Lung (tissue), 12 donors: ENCODE results near the gene TIMM10. TPM values are rescaled to one million over a fixed set of nuclear protein-coding genes. Genes with fewer than 3 reads are reported as not detected.

Experiments
- ATAC-seq: fragments of 200-7000 bp; cut with Tn5 transposase; one replicate; pipeline ENCODE4 v1.9.1; 2020; ENCODE audit warnings: moderate number of reproducible peaks; ENCODE audit not compliant: insufficient read depth, low FRiP score
- DNase-seq, 3 donors: peaks; one replicate each; pipeline ENCODE4 v3.0.0-alpha.2; 2013 to 2017
- H3K27ac ChIP-seq, 2 donors: one replicate each; pipeline ENCODE4 v1.5.1; 2013; ENCODE audit warnings: mild to moderate bottlenecking in 2 of 2, moderate library complexity in 2 of 2, control low read depth in 1 of 2, inconsistent platforms in 1 of 2, low read depth in 1 of 2, low read length in 1 of 2
- H3K27me3 ChIP-seq, 3 donors: one replicate each; pipeline ENCODE4 v1.5.1; 2013; ENCODE audit warnings: low read length in 2 of 3; ENCODE audit not compliant: control insufficient read depth in 3 of 3, insufficient read depth in 3 of 3
- H3K36me3 ChIP-seq, 4 donors: one replicate each; pipeline ENCODE4 v1.5.1; 2013; ENCODE audit warnings: low read length in 4 of 4, mild to moderate bottlenecking in 1 of 4, moderate library complexity in 1 of 4; ENCODE audit not compliant: control insufficient read depth in 4 of 4, insufficient read depth in 4 of 4
- H3K4me1 ChIP-seq, 5 donors: one replicate each; pipeline ENCODE4 v1.5.1; 2013; ENCODE audit warnings: low read length in 5 of 5, mild to moderate bottlenecking in 2 of 5, moderate library complexity in 1 of 5; ENCODE audit not compliant: control insufficient read depth in 5 of 5, insufficient read depth in 5 of 5
- H3K4me3 ChIP-seq: one replicate; pipeline ENCODE4 v1.5.1; 2013; ENCODE audit warnings: mild to moderate bottlenecking, control low read depth, moderate library complexity
- H3K9ac ChIP-seq, 2 donors: one replicate each; pipeline ENCODE4 v1.5.1; 2013; ENCODE audit warnings: low read length in 2 of 2, control low read depth in 1 of 2; ENCODE audit not compliant: insufficient read depth in 1 of 2
- H3K9me3 ChIP-seq, 4 donors: one replicate each; pipeline ENCODE4 v1.5.1; 2013; ENCODE audit warnings: low read length in 3 of 4, mild to moderate bottlenecking in 1 of 4, moderate library complexity in 1 of 4; ENCODE audit not compliant: control insufficient read depth in 4 of 4, insufficient read depth in 3 of 4
- CTCF ChIP-seq: IDR thresholded peaks from 2 replicates; pipeline ENCODE4 v1.5.1; 2012; ENCODE audit warnings: mild to moderate bottlenecking; ENCODE audit errors: control extremely low read depth, extremely low read depth
- WGBS, 2 donors: extraction: QIAGEN DNeasy Blood & Tissue Kit; methylation state at CpG; one replicate each; pipeline ENCODE4 v1.1.7; 2013; 5-methylcytosine and 5-hydroxymethylcytosine counted together
- polyA plus RNA-seq, 2 donors: library from polyadenylated mRNA; stranded (reverse); fragments of 200-250 nt; gene quantifications; one replicate each; pipeline ENCODE4 v1.2.1, GENCODE V29; 2013
- total RNA-seq, 2 donors: library from RNA; depleted of rRNA in 1 of 2; stranded (reverse); fragments of >200 nt in 1 of 2; gene quantifications; one replicate each; pipeline ENCODE4 v1.2.1, GENCODE V29; 2014 to 2021
- donor health status: control.
- donor health status: control.
- donor health status: Bipolar disorder and iron deficiency.
- donor health status: healthy.
- donor health status: DM: yes; HTN: yes; CAD: no.

TIMM10 gene
- total and polyA plus RNA-seq, 4 donors = 10.4 to 64.7 (median 45.8) TPM

GRCh38 chr11:57513452-57513795 lies 17.1 kb downstream of the TIMM10 start:
- Histone ChIP-seq H3K4me3 (no peak overlapping the region), H3K9me3 (no peaks in the 10 kb centered on the region), H3K9ac (no peak overlapping the region), H3K36me3 (no peaks in the 10 kb centered on the region), H3K4me1 (peaks cover 0 to 8% (median 4%) of the 10 kb centered on the region in 5 donors), H3K27me3 (peaks cover 0 to 4% (median 0%) of the 10 kb centered on the region in 3 donors), H3K27ac (no peak overlapping the region)
- no peak for DNase-seq
- no peak for TF ChIP-seq CTCF
- 27 to 37% methylated on average over 1 of the region's 1 CpG for WGBS, 2 donors
- ATAC-seq = no peak

GRCh38 chr11:57512646-57513451 lies 17.7 kb downstream of the TIMM10 start:
- DNase-seq = no peak
- Histone ChIP-seq H3K27ac (no peak overlapping the region), H3K9ac (no peak overlapping the region), H3K4me3 (no peak overlapping the region), H3K36me3 (no peaks in the 10 kb centered on the region), H3K4me1 (peaks cover 0 to 8% (median 4%) of the 10 kb centered on the region in 5 donors), H3K27me3 (peaks cover 0 to 4% (median 0%) of the 10 kb centered on the region in 3 donors), H3K9me3 (no peaks in the 10 kb centered on the region)
- no peak for ATAC-seq
- no peak for TF ChIP-seq CTCF
- WGBS, 2 donors = 88 to 90% methylated on average over 12 of the region's 12 CpGs

GRCh38 chr11:57511741-57512430 lies 18.7 kb downstream of the TIMM10 start:
- H3K9me3 ChIP-seq = no peaks in the 10 kb centered on the region
- no peaks in the 10 kb centered on the region for H3K36me3 ChIP-seq
- no peak for ATAC-seq
- no peak overlapping the region for H3K27ac ChIP-seq
- no peak for DNase-seq
- peaks cover 0 to 8% (median 4%) of the 10 kb centered on the region in 5 donors for H3K4me1 ChIP-seq
- 79 to 88% methylated on average over 6 of the region's 6 CpGs for WGBS, 2 donors
- peaks cover 0 to 2% (median 0%) of the 10 kb centered on the region in 3 donors for H3K27me3 ChIP-seq
- no peak overlapping the region for H3K9ac ChIP-seq
- H3K4me3 ChIP-seq = no peak overlapping the region
- TF ChIP-seq CTCF = no peak
